ENCODE data around the gene ARID1B. TPM values are rescaled to one million over a fixed set of nuclear protein-coding genes. Genes with fewer than 3 reads are reported as not detected.

Gene ARID1B
- total RNA-seq, 1 donor from 2014 or later = 59.3 TPM

- no peak for TF ChIP-seq CTCF (IDR thresholded peaks at IDR 0.05)
Observed at GRCh38 chr6:156994215-156995076, 217.3 kb downstream of the ARID1B start.

GRCh38 chr6:156995502-156995901 lies 218.3 kb downstream of the ARID1B start:
- no peaks in the 10 kb centered on the region for H3K9me3 Mint-ChIP-seq (ENCODE audit: low read depth)

More at GRCh38 chr6:156994215-156995076, 217.3 kb downstream of the ARID1B start:
- no peak for DNase-seq (ENCODE audit: low spot score)
- peaks cover 13% of the 10 kb centered on the region for H3K4me1 Mint-ChIP-seq (ENCODE audit: low read depth)
- no peaks in the 10 kb centered on the region for H3K9me3 Mint-ChIP-seq (ENCODE audit: low read depth)
- no peaks in the 10 kb centered on the region for H3K36me3 Mint-ChIP-seq (ENCODE audit: low read depth)
- H3K4me3 Mint-ChIP-seq (ENCODE audit: unreplicated experiment) = no peak overlapping the region
- peak overlapping the region; percentile 59 for H3K27ac Mint-ChIP-seq (ENCODE audit: unreplicated experiment)
- no peaks in the 10 kb centered on the region for H3K27me3 Mint-ChIP-seq (ENCODE audit: low read depth)

GRCh38 chr6:156996265-156996664 lies 219.1 kb downstream of the ARID1B start:
- Mint-ChIP-seq H3K4me1 (ENCODE audit: low read depth) (peaks cover 13% of the 10 kb centered on the region), H3K27ac (ENCODE audit: unreplicated experiment) (no peak overlapping the region), H3K27me3 (ENCODE audit: low read depth) (no peaks in the 10 kb centered on the region), H3K9me3 (ENCODE audit: low read depth) (no peaks in the 10 kb centered on the region), H3K36me3 (ENCODE audit: low read depth) (no peaks in the 10 kb centered on the region), H3K4me3 (ENCODE audit: unreplicated experiment) (no peak overlapping the region)
- no peak for DNase-seq (ENCODE audit: low spot score)
- no peak for TF ChIP-seq CTCF (IDR thresholded peaks at IDR 0.05)

More at GRCh38 chr6:156995502-156995901, 218.3 kb downstream of the ARID1B start:
- peaks cover 13% of the 10 kb centered on the region for H3K4me1 Mint-ChIP-seq (ENCODE audit: low read depth)
- H3K27me3 Mint-ChIP-seq (ENCODE audit: low read depth) = no peaks in the 10 kb centered on the region
- H3K36me3 Mint-ChIP-seq (ENCODE audit: low read depth) = no peaks in the 10 kb centered on the region
- no peak overlapping the region for H3K4me3 Mint-ChIP-seq (ENCODE audit: unreplicated experiment)
- no peak overlapping the region for H3K27ac Mint-ChIP-seq (ENCODE audit: unreplicated experiment)
- no peak for DNase-seq (ENCODE audit: low spot score)
- no peak for TF ChIP-seq CTCF (IDR thresholded peaks at IDR 0.05)

GRCh38 chr6:156998794-156999330 lies 221.7 kb downstream of the ARID1B start:
- no peaks in the 10 kb centered on the region for H3K9me3 Mint-ChIP-seq (ENCODE audit: low read depth)
- TF ChIP-seq CTCF (IDR thresholded peaks at IDR 0.05) = no peak
- H3K27ac Mint-ChIP-seq (ENCODE audit: unreplicated experiment) = no peak overlapping the region
- H3K4me3 Mint-ChIP-seq (ENCODE audit: unreplicated experiment) = no peak overlapping the region
- DNase-seq (ENCODE audit: low spot score) = no peak
- H3K27me3 Mint-ChIP-seq (ENCODE audit: low read depth) = no peaks in the 10 kb centered on the region
- H3K36me3 Mint-ChIP-seq (ENCODE audit: low read depth) = no peaks in the 10 kb centered on the region
- H3K4me1 Mint-ChIP-seq (ENCODE audit: low read depth) = no peaks in the 10 kb centered on the region

- DNase-seq (ENCODE audit: low spot score) = no peak
- Mint-ChIP-seq H3K9me3 (ENCODE audit: low read depth) (no peaks in the 10 kb centered on the region), H3K27me3 (ENCODE audit: low read depth) (no peaks in the 10 kb centered on the region), H3K36me3 (ENCODE audit: low read depth) (no peaks in the 10 kb centered on the region), H3K4me1 (ENCODE audit: low read depth) (no peaks in the 10 kb centered on the region), H3K4me3 (ENCODE audit: unreplicated experiment) (no peak overlapping the region), H3K27ac (ENCODE audit: unreplicated experiment) (no peak overlapping the region)
- no peak for TF ChIP-seq CTCF (IDR thresholded peaks at IDR 0.05)
Observed at GRCh38 chr6:156999762-157000161, 222.6 kb downstream of the ARID1B start.

Data from chondrocyte (in vitro differentiated cells).